Left ventricle myocardium superior (tissue), 1 donor: ENCODE results near the gene CLIC3. TPM values are rescaled to one million over a fixed set of nuclear protein-coding genes. Genes with fewer than 3 reads are reported as not detected.

ENCODE experiments used
- ATAC-seq: fragments of 200-7000 bp; cut with Tn5 transposase; one replicate; pipeline ENCODE4 v1.9.1; 2020; ENCODE audit warnings: mild to moderate bottlenecking, moderate library complexity
- DNase-seq: peaks from one replicate; pipeline ENCODE4 v3.0.0-alpha.2; 2020
- intact Hi-C: fragments of 100-400 bp; cut with micrococcal nuclease; formaldehyde crosslinking; loops from one replicate; pipeline ENCODE4 v1.11.0; 2022
- total RNA-seq: library from RNA; stranded (reverse); fragmentation: NEBNext Ultra II Directional; extraction: Animal tissue kit (Norgen Biotek cat#: 25700); gene quantifications from one replicate; pipeline ENCODE4 v1.2.1, GENCODE V29; 2021
- donor health status: DM: no; HTN: yes; CAD: no; lungs with severe emphysema.

CLIC3 gene
- total RNA-seq, 1 donor from 2014 or later, result 1.7 TPM

- ATAC-seq (peak; percentile 2), DNase-seq (no peak)
- intact Hi-C loops, result no loop called here
Measured at GRCh38 chr9:136949239-136949816, 47.0 kb downstream of the CLIC3 start.

GRCh38 chr9:136947955-136948510 is 48.3 kb downstream of the CLIC3 start:
- DNase-seq, result peak; percentile 85
- intact Hi-C loops, result no loop called here
- no peak for ATAC-seq

GRCh38 chr9:136947028-136947891 is 49.1 kb downstream of the CLIC3 start:
- ATAC-seq (no peak), DNase-seq (peak; percentile 43)
- intact Hi-C loops, result no loop called here

GRCh38 chr9:136946228-136947027 is 49.9 kb downstream of the CLIC3 start:
- no peak for ATAC-seq
- intact Hi-C loops, result no loop called here
- DNase-seq, result peak; percentile 49

- intact Hi-C loops, result no loop called here
- ATAC-seq, result no peak
- peak; percentile 44 for DNase-seq
Measured at GRCh38 chr9:136945333-136946227, 50.8 kb downstream of the CLIC3 start.

Other genes with a start within 250 kb of the CLIC3 start
- gene LCN6, start 248.0 kb downstream of the CLIC3 start, total RNA-seq, result 17.4 TPM
- gene LCN8, start 238.3 kb downstream of the CLIC3 start, total RNA-seq, result not detected
- 0.59 TPM for gene LCN15, start 232.1 kb downstream of the CLIC3 start, total RNA-seq
- gene TMEM141, start 205.2 kb downstream of the CLIC3 start, total RNA-seq, result 74.2 TPM
- gene CCDC183, start 200.2 kb downstream of the CLIC3 start, total RNA-seq, result 2.2 TPM
- 73.0 TPM for gene RABL6, start 188.6 kb downstream of the CLIC3 start, total RNA-seq
- 9.1 TPM for gene AJM1, start 154.1 kb downstream of the CLIC3 start, total RNA-seq
- gene PHPT1, start 147.2 kb downstream of the CLIC3 start, total RNA-seq, result 357 TPM
- gene MAMDC4, start 144.2 kb downstream of the CLIC3 start, total RNA-seq, result 12.9 TPM
- 354 TPM for gene EDF1, start 130.3 kb downstream of the CLIC3 start, total RNA-seq
- 11.4 TPM for gene TRAF2, start 110.1 kb downstream of the CLIC3 start, total RNA-seq
- gene FBXW5, start 51.8 kb downstream of the CLIC3 start, total RNA-seq, result 162 TPM
- gene C8G, start 51.3 kb downstream of the CLIC3 start, total RNA-seq, result 2.2 TPM
- 3.6 TPM for gene LCN12, start 44.3 kb downstream of the CLIC3 start, total RNA-seq
- gene PTGDS, start 19.1 kb downstream of the CLIC3 start, total RNA-seq, result 5,424 TPM
- 18.3 TPM for gene LCNL1, start 13.6 kb downstream of the CLIC3 start, total RNA-seq
- 23.9 TPM for gene PAXX, start 4.1 kb downstream of the CLIC3 start, total RNA-seq
- gene ABCA2, start 31.7 kb upstream of the CLIC3 start, total RNA-seq, result 33.8 TPM
- gene FUT7, start 35.5 kb upstream of the CLIC3 start, total RNA-seq, result 0.17 TPM
- 59.0 TPM for gene NPDC1, start 49.6 kb upstream of the CLIC3 start, total RNA-seq
- gene ENTPD2, start 57.5 kb upstream of the CLIC3 start, total RNA-seq, result 2.1 TPM
- 0.12 TPM for gene SAPCD2, start 74.0 kb upstream of the CLIC3 start, total RNA-seq
- gene UAP1L1, start 80.9 kb upstream of the CLIC3 start, total RNA-seq, result 12.6 TPM
- gene MAN1B1, start 90.4 kb upstream of the CLIC3 start, total RNA-seq, result 21.4 TPM
- gene DPP7, start 118.2 kb upstream of the CLIC3 start, total RNA-seq, result 155 TPM
- gene GRIN1, start 142.6 kb upstream of the CLIC3 start, total RNA-seq, result not detected
- not detected for gene LRRC26, start 173.5 kb upstream of the CLIC3 start, total RNA-seq
- gene TMEM210, start 175.5 kb upstream of the CLIC3 start, total RNA-seq, result not detected
- gene ANAPC2, start 192.0 kb upstream of the CLIC3 start, total RNA-seq, result 38.2 TPM
- 77.7 TPM for gene SSNA1, start 192.1 kb upstream of the CLIC3 start, total RNA-seq
- gene TPRN, start 204.2 kb upstream of the CLIC3 start, total RNA-seq, result 21.7 TPM
- 43.3 TPM for gene TMEM203, start 209.1 kb upstream of the CLIC3 start, total RNA-seq
- gene NDOR1, start 209.1 kb upstream of the CLIC3 start, total RNA-seq, result 5.7 TPM
- 29.7 TPM for gene RNF208, start 225.7 kb upstream of the CLIC3 start, total RNA-seq
- not detected for gene CYSRT1, start 228.6 kb upstream of the CLIC3 start, total RNA-seq
- gene RNF224, start 230.9 kb upstream of the CLIC3 start, total RNA-seq, result not detected
- gene SLC34A3, start 234.3 kb upstream of the CLIC3 start, total RNA-seq, result not detected
- 439 TPM for gene TUBB4B, start 244.7 kb upstream of the CLIC3 start, total RNA-seq